ENCODE data around the gene MDFI.

DNA sequence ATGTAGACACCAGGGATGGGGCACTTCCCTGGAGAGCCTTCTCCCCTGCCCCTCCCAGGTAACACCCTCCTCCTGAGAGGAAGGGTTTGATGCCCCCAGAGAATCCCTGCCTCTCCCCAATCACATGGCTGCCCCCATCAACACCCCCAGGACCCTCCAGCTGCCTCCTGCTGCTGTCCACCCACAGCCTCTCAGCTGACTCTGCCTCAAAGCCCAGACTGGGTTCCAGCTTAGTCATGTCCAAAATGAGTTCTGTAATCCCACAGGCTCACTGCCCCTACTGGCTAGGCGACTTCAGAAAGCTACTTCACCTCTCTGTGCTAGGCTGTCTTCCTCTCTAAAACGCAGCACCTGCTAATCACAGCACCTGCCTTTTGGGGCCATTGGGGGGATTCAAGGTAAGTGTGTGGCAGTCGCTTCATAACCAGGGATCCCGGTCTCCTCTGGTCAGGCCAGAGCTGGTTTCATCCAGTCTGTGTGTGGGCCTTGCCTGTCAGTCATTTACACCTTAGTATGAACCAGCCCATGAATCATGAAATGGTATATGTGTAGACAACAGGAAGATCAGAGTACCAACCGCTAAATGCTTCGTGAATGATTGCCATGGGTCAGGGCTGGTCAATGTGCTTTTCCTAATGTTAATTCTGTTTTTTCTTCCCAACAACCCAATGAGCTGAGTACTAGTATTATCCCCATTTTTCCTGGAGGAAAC, 56.7 kb downstream of the MDFI start:
- TF ChIP-seq CTCF (IDR thresholded peaks at IDR 0.05), result no peak
- no peak for TF ChIP-seq POLR2A (IDR thresholded peaks at IDR 0.05)
